Activated naive CD8-positive, alpha-beta T cell (primary cell): Measurements from ENCODE around the gene TBC1D9B.

ENCODE experiments used
- H3K27ac Mint-ChIP-seq: one replicate; pipeline ENCODE4 v1.8.0; 2021; ENCODE audit warnings: mixed read lengths
- H3K27me3 Mint-ChIP-seq: one replicate; pipeline ENCODE4 v1.8.0; 2021; ENCODE audit warnings: mixed read lengths
- H3K36me3 Mint-ChIP-seq: one replicate; pipeline ENCODE4 v1.8.0; 2021; ENCODE audit warnings: mixed read lengths
- H3K4me1 Mint-ChIP-seq: one replicate; pipeline ENCODE4 v1.8.0; 2021; ENCODE audit warnings: low read depth, mixed read lengths
- H3K4me3 Mint-ChIP-seq: one replicate; pipeline ENCODE4 v1.8.0; 2021; ENCODE audit warnings: mild to moderate bottlenecking, mixed read lengths
- H3K9me3 Mint-ChIP-seq: one replicate; pipeline ENCODE4 v1.8.0; 2021; ENCODE audit warnings: low read depth, mixed read lengths

The TBC1D9B gene

DNA sequence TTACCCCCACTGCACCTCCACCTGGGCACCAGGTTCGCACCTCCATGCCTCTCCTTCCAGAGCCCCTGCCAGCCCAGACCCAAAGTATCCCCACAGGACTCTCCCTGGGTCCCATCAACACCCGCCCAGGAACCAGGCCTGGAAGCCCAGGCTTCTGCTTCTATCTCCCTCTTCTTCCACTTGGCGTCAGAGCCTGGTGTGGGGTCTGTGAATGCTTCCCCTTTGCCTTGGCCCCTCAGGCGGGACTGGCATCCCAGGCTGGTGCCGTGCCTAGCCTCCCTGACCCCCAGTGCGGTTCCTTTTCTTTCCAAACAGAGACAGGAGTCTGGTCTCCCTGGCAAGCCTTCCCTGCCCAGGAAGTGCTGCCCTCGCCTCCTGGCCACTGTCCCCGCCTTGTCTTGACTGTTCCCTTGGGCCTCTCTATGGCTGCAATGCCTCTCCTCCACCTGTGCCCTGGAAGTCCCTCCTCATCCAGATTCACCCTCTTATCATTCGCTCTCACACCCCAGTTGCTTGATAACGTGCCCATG is 7.8 kb upstream of the TBC1D9B start:
- H3K27me3 Mint-ChIP-seq, result peaks cover 7% of the 10 kb centered on the region

DNA sequence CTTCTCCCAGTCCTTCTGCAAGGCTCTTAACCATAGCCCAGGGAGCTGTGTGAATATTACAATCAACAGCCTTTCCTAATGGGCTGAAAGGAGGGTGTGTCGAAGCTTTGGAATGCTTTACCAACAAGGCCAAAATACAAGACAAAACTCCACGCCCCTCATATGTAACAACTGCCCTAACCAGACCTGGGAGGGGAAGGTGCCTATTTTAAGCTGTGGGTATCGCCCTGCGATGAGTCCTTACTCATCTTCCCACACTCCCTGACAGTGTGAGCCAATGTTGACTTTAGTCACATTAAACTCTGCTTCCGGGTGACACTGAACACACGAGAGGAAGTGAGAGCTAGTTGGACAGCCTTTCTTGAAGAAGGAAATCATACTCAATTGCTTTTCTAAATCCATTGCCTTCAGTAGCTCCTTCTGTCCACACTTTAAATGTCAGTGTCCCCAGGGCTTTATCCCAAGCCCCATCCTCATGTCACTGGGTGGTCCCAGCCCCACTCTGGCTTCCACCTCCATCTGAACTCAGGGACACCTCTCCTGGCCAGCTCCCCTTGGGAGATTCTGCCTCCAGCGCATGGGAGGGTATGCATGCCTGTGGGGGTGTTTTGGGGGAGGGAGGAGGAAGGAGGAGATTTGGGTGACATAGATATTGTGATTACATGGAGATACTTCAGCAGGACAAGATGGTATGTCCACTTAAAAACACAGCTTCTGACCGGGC is 6.5 kb upstream of the TBC1D9B start:
- Mint-ChIP-seq H3K36me3 (no peaks in the 10 kb centered on the region), H3K27me3 (peaks cover 7% of the 10 kb centered on the region), H3K27ac (no peak overlapping the region), H3K4me3 (no peak overlapping the region), H3K9me3 (no peaks in the 10 kb centered on the region), H3K4me1 (peaks cover 3% of the 10 kb centered on the region)

More for the DNA sequence above, 7.8 kb upstream of the TBC1D9B start:
- no peaks in the 10 kb centered on the region for H3K4me1 Mint-ChIP-seq
- H3K27ac Mint-ChIP-seq, result no peak overlapping the region
- no peak overlapping the region for H3K4me3 Mint-ChIP-seq
- H3K9me3 Mint-ChIP-seq, result no peaks in the 10 kb centered on the region
- no peaks in the 10 kb centered on the region for H3K36me3 Mint-ChIP-seq

DNA sequence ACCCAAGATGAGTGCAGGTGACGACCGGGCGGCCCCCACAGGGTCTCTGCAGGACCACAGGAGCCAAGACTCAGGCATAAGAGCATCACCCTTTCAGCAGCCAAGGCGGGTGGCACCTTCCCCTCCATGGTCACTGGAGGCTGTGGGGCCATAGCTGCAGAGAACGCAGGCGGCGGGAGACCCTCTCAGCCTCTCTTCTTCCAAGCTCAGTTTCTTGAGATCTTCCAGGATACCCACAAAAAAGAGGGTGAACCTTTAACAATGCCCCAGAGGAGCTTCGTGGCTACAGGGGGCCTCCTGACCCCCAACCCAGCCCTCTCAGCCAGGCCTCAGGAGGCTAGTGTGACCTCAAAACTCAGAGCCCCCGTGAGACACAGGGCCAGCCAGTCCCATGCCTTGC is 5.8 kb upstream of the TBC1D9B start:
- no peaks in the 10 kb centered on the region for H3K9me3 Mint-ChIP-seq
- H3K27me3 Mint-ChIP-seq, result peaks cover 7% of the 10 kb centered on the region
- no peak overlapping the region for H3K27ac Mint-ChIP-seq
- H3K4me1 Mint-ChIP-seq, result peaks cover 4% of the 10 kb centered on the region
- H3K4me3 Mint-ChIP-seq, result no peak overlapping the region
- H3K36me3 Mint-ChIP-seq, result no peaks in the 10 kb centered on the region

DNA sequence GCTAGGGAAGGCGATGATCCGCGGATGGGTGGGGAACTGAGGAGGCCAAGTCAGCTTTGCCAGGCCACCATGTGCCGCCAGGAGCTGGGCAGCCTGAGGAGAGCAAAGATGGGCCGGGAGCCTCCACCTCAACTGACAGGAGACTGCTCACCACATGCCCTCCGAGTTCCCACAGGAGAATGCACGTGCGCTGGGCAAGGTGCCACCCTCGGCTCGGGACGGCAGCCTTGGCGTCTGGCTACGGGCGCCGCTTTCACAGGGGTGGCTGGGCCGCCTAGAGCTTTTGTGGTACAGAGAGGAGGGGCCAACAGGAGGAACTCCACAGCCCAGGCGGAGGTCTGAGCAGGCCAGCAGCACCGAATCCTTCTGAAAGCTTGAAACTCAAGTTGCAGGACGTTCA is 5.3 kb upstream of the TBC1D9B start:
- Mint-ChIP-seq H3K27me3 (peaks cover 4% of the 10 kb centered on the region), H3K36me3 (no peaks in the 10 kb centered on the region), H3K4me1 (peaks cover 4% of the 10 kb centered on the region), H3K27ac (no peak overlapping the region), H3K9me3 (no peaks in the 10 kb centered on the region), H3K4me3 (no peak overlapping the region)

DNA sequence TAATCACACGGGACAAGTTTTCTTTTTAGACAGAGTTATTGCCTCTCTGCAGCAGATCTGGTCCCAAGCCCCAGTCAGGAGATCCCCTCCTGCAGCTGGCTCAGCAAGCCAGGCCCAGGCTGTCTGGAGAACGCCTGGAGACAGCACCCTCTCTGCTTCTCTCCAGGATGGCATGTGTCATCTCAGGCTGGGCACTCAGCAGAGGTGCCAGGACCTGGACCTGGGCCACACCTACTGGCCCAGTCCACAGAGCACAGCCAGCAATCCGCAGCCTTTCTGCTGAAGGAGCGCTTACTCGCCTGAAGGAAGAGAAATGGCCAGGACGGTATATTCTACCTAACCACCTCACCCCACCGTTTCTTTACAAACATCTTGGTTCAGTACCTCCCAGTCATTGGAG is 4.7 kb upstream of the TBC1D9B start:
- Mint-ChIP-seq H3K4me3 (no peak overlapping the region), H3K4me1 (peaks cover 4% of the 10 kb centered on the region), H3K9me3 (no peaks in the 10 kb centered on the region), H3K36me3 (no peaks in the 10 kb centered on the region), H3K27ac (no peak overlapping the region), H3K27me3 (peaks cover 3% of the 10 kb centered on the region)

DNA sequence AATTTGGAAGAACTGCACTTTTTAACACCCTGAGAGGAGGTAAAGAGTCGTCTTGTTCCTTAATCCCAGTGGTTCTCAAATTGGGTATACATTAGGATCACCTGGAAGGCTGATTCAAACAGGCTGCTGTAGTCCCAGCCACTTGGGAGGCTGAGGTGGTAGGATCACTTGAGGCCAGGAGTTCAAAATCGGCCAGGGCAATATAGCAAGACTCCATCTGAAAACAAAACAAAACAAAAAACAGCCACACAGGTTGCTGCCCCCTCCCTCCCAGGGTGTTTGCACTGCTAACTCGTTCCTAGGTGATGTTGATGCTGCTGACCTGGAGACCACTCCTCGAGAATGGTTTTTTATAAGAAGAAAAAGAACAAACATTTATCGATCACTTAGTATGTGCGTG is 1.5 kb upstream of the TBC1D9B start:
- Mint-ChIP-seq H3K36me3 (peaks cover 4% of the 10 kb centered on the region), H3K9me3 (no peaks in the 10 kb centered on the region), H3K27ac (peak overlapping the region; percentile 41), H3K4me3 (peak overlapping the region; percentile 82), H3K27me3 (no peaks in the 10 kb centered on the region), H3K4me1 (peaks cover 8% of the 10 kb centered on the region)

DNA sequence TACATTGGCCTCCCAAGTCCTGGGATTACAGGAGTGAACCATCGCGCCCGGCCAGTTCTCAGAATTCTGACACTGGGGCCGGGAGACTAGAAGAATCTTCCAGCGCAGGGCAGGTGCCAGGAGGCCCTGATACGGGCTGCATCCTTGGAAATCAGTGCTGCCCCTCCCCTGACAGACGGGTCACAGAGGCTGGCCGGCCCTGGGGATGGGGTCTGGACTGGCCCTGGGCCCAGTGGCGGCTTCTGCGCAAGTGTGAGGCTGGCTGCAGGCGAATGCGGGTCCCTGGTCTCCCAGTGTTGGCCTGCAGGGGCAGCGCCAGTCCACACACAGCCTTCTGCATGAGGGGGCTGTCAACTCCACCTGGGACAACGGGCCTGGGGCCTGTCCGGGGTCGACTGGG is 831 bp upstream of the TBC1D9B start:
- Mint-ChIP-seq H3K4me3 (peak overlapping the region; percentile 82), H3K4me1 (peaks cover 8% of the 10 kb centered on the region), H3K27me3 (no peaks in the 10 kb centered on the region), H3K36me3 (peaks cover 7% of the 10 kb centered on the region), H3K9me3 (no peaks in the 10 kb centered on the region), H3K27ac (no peak overlapping the region)

DNA sequence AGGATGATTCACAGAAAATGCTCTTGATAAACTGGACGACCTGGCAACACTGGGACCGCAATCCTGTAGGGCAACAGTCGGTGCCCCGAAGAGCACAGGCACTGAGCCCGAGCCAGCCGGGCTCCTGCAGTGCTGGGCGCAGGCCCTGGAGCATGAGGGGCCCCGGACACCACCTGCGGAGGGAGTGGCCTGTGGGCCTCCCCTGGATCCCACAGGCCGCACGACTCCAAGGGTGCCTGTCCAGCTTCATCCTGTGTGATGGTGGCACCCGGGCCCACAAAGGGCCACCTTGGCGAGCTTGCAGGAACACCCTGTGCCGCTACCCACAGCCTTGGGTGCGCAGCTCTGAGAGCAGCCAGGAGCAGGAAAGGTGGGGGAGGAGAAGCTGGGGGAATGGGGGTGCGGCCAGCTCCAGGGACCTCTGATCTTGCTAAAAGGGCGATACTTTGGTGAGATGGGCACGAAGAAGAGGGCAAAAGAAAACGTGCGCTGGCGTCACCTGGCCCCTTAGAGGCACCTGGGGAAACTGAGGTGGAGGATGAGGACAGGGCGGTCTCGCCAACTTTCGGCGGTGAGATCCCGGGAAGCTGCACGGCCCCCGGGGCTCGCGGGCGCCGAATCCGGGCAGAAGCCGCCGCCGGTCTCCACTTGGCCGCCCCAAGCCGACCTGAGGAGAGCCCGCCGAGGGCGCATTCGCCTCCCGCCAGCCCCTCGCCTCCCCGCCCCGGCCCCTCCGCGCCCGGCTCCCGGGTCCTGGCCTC is 722 bp downstream of the TBC1D9B start:
- peaks cover 7% of the 10 kb centered on the region for H3K36me3 Mint-ChIP-seq
- no peaks in the 10 kb centered on the region for H3K9me3 Mint-ChIP-seq
- H3K4me1 Mint-ChIP-seq, result peaks cover 8% of the 10 kb centered on the region
- no peaks in the 10 kb centered on the region for H3K27me3 Mint-ChIP-seq
- H3K27ac Mint-ChIP-seq, result peak overlapping the region; percentile 73
- peak overlapping the region; percentile 88 for H3K4me3 Mint-ChIP-seq

DNA sequence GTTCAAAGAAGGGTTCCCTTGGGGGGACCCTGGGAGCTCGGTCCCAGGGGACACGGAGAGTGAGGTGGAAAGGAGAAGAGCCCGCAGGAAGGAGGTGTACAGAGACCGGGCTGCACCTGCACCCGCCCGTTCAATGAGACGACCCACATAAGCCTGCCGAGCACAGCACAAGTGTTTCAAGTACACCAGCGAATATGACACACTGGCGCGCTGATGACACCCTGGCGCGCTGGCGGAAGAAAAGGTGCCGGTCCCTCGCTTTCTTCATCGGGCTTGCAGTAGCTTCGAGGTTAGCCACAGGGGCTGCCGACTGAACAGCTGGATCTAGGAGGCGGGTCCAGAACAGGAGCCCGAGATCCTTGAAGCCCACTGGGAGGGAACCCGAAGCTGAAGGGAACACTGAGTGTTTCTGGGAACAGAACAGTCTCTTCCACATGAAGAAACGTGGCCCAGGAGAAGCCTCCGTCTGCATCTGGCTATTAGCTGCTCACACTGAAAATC is 1.4 kb downstream of the TBC1D9B start:
- H3K27me3 Mint-ChIP-seq, result no peaks in the 10 kb centered on the region
- no peaks in the 10 kb centered on the region for H3K9me3 Mint-ChIP-seq
- H3K4me1 Mint-ChIP-seq, result peaks cover 8% of the 10 kb centered on the region
- no peak overlapping the region for H3K27ac Mint-ChIP-seq
- H3K36me3 Mint-ChIP-seq, result peaks cover 7% of the 10 kb centered on the region
- H3K4me3 Mint-ChIP-seq, result peak overlapping the region; percentile 88

DNA sequence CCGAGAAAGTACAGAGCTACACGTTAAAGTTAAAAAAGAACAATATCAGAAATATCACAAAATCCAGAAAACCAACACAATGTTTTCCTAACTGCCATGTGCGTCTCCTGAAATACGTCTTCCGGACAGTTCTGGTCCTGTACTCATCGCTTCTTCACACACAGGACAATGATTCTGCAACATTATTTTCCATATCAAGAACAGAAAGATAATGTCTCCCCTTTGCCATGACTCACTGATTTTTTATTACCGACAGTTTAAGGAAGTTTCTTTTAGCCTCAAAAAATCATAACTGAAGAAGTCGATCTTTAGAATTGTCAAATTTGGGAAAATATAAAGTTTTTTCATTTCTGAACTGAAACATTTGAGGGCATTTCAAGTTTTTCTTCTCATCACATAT is 2.5 kb downstream of the TBC1D9B start:
- H3K27ac Mint-ChIP-seq, result peak overlapping the region; percentile 41
- H3K36me3 Mint-ChIP-seq, result peaks cover 7% of the 10 kb centered on the region
- peak overlapping the region; percentile 32 for H3K4me3 Mint-ChIP-seq

DNA sequence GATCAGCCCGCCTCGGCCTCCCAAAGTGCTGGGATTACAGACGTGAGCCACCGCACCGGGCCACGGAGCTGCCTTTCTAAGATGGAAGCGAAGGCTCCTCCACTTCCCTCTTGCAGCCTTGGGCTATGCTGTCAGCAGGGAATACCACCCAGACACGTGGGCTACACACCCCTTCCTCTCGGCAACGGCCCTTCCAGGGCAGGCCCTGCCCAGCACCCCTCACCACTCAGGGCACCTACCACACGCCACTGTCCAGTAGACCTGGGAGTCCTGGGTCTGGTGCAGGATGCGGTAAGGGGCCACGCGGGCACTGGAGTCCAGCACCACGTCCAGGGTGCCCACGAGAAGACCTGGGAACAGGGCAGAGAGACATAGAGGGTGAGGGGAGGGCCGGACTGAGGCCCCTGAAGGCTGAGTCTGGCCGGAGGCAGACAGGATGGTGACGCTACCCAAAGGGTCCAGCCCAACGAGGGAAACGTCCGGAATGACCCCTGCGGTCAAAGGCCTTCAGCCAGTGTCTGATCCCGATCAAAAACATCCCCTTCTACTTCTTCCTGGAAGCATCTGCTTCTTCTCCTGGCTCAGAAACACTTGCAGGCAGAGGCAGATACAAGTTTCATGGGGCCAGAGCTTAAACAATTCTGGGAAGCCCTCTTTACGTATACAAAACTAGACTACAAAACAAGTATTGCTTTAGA is 3.1 kb downstream of the TBC1D9B start:
- Mint-ChIP-seq H3K27ac (peak overlapping the region; percentile 41), H3K36me3 (peaks cover 7% of the 10 kb centered on the region), H3K4me1 (peaks cover 5% of the 10 kb centered on the region), H3K27me3 (no peaks in the 10 kb centered on the region), H3K4me3 (peak overlapping the region; percentile 32), H3K9me3 (no peaks in the 10 kb centered on the region)

More for the DNA sequence above, 2.5 kb downstream of the TBC1D9B start:
- Mint-ChIP-seq H3K4me1 (peaks cover 8% of the 10 kb centered on the region), H3K27me3 (no peaks in the 10 kb centered on the region), H3K9me3 (no peaks in the 10 kb centered on the region)

DNA sequence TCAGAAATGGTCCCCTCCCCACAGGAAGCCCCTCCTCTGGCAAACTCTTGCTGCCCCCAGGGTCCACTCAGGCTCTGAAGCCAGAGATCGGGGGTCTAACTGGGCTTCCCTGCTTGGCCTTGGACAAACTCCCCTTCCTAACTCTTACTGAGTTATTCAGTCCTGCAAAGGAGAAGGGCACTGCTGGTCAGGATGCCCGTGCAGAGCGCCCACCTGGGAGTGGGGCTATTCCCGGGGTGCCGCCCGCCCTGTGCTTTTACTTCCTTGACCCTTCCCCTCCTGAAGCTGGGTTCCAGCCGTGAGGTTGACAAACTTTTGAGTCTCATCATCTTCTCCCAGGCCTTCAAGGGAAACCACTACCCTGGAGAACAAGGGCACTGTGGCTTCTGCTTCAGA is 4.9 kb downstream of the TBC1D9B start:
- peaks cover 7% of the 10 kb centered on the region for H3K36me3 Mint-ChIP-seq
- H3K27ac Mint-ChIP-seq, result no peak overlapping the region
- H3K4me3 Mint-ChIP-seq, result no peak overlapping the region
- H3K4me1 Mint-ChIP-seq, result peaks cover 4% of the 10 kb centered on the region
- no peaks in the 10 kb centered on the region for H3K27me3 Mint-ChIP-seq
- no peaks in the 10 kb centered on the region for H3K9me3 Mint-ChIP-seq

DNA sequence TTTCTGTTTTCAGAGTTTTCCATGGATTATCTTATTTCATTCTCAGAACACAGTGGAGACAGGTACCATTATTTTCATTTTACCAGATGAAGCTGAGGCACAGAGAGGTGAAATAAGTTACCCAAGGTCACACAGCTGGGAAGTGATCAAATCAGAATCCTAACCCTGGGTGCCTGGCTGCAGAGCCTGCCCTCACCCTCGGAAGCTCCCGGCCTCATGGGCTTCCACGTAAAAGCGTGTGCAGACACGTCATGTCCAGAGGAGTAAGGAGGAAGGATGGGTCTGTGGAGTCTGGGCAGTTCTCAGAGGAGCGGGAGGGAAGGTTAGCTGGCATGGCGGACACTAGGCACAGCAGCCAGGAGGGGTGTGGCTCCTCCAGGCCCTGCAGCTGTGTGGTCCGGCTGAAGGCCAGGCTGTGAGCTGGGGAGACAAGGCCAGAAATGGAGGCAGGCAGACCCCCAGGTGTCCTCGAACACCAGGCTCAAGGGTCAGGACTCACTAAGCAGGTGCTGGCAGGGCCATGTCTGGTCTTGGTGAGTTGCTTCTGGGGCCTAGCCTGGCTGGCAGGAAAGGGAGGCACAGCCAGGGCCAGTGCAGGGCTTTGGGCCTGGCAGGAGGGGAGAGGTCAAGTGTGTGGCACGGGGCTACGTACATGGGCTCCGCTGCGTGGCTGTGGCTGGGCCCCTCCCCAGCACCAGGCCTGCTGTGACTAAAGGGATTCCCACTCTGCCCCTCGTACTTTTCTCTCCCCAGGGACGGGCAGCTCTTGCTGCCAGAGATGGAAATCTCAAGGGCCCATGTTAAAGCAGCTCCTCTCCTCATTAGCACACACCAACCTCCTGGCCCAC is 5.6 kb downstream of the TBC1D9B start:
- Mint-ChIP-seq H3K27me3 (no peaks in the 10 kb centered on the region), H3K4me1 (peaks cover 4% of the 10 kb centered on the region), H3K4me3 (no peak overlapping the region), H3K27ac (no peak overlapping the region), H3K9me3 (no peaks in the 10 kb centered on the region), H3K36me3 (peaks cover 7% of the 10 kb centered on the region)

DNA sequence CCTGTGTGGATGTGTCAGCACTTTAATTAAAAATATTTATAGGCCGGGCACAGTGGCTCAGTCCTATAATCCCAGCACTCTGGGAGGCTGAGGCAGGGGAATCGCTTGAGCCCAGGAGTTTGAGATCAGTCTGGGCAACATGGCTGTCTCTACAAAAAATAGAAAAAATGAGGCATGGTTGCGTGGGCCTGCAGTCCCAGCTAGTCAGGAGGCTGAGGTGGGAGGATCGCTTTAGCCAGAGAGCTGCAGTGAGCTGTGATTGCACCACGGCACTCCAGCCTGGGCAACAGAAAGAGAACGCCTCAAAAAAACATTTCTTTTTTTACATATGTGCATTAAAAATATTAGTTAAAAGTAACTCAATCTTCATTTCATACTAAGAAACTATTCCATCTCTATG is 6.2 kb downstream of the TBC1D9B start:
- H3K36me3 Mint-ChIP-seq, result peaks cover 7% of the 10 kb centered on the region

More for the DNA sequence above, 6.2 kb downstream of the TBC1D9B start:
- no peak overlapping the region for H3K4me3 Mint-ChIP-seq
- no peaks in the 10 kb centered on the region for H3K27me3 Mint-ChIP-seq
- no peaks in the 10 kb centered on the region for H3K9me3 Mint-ChIP-seq
- H3K27ac Mint-ChIP-seq, result no peak overlapping the region
- peaks cover 4% of the 10 kb centered on the region for H3K4me1 Mint-ChIP-seq
